Activated naive CD8-positive, alpha-beta T cell treated with anti-CD3 and anti-CD28 coated beads, Interleukin-2, amount 50 U/mL, for 24 hours (primary cell): ENCODE data around the gene RNF31.

Experiments used
- ATAC-seq: fragments of 150-1000 bp; cut with Tn5 transposase; one replicate; pipeline ENCODE4 v1.10.0; 2021
- DNase-seq: peaks from one replicate; pipeline ENCODE4 v3.0.0; 2021
- H3K27ac Mint-ChIP-seq: one replicate; pipeline ENCODE4 v1.8.0; 2021; ENCODE audit warnings: mild to moderate bottlenecking, mixed read lengths
- H3K27me3 Mint-ChIP-seq: one replicate; pipeline ENCODE4 v1.8.0; 2021; ENCODE audit warnings: mixed read lengths
- H3K36me3 Mint-ChIP-seq: one replicate; pipeline ENCODE4 v1.8.0; 2021; ENCODE audit warnings: low read depth, mixed read lengths
- H3K4me1 Mint-ChIP-seq: one replicate; pipeline ENCODE4 v1.8.0; 2021; ENCODE audit warnings: mixed read lengths
- H3K4me3 Mint-ChIP-seq: one replicate; pipeline ENCODE4 v1.8.0; 2021; ENCODE audit warnings: mild to moderate bottlenecking, moderate library complexity, mixed read lengths
- H3K9me3 Mint-ChIP-seq: one replicate; pipeline ENCODE4 v1.8.0; 2021; ENCODE audit warnings: mixed read lengths

Gene RNF31

GRCh38 chr14:24155100-24155499, 7.8 kb downstream of the RNF31 start:
- peaks cover 45% of the 10 kb centered on the region for H3K36me3 Mint-ChIP-seq
- no peak overlapping the region for H3K27ac Mint-ChIP-seq
- no peaks in the 10 kb centered on the region for H3K9me3 Mint-ChIP-seq
- H3K27me3 Mint-ChIP-seq: no peaks in the 10 kb centered on the region
- ATAC-seq: no peak
- peaks cover 5% of the 10 kb centered on the region for H3K4me1 Mint-ChIP-seq
- DNase-seq: no peak
- H3K4me3 Mint-ChIP-seq: no peak overlapping the region

- H3K27me3 Mint-ChIP-seq: peaks cover 2% of the 10 kb centered on the region
- H3K36me3 Mint-ChIP-seq: peaks cover 47% of the 10 kb centered on the region
- H3K4me1 Mint-ChIP-seq: peaks cover 15% of the 10 kb centered on the region
- ATAC-seq: no peak
- H3K4me3 Mint-ChIP-seq: no peak overlapping the region
- DNase-seq: no peak
- H3K27ac Mint-ChIP-seq: peak overlapping the region; percentile 69
- H3K9me3 Mint-ChIP-seq: no peaks in the 10 kb centered on the region
Measured at GRCh38 chr14:24156840-24157239, 9.5 kb downstream of the RNF31 start.

- no peak overlapping the region for H3K27ac Mint-ChIP-seq
- no peak overlapping the region for H3K4me3 Mint-ChIP-seq
- ATAC-seq: no peak
Measured at GRCh38 chr14:24157331-24157730, 10.0 kb downstream of the RNF31 start.

GRCh38 chr14:24159777-24160498, 12.6 kb downstream of the RNF31 start:
- Mint-ChIP-seq H3K27ac (peak overlapping the region; percentile 100), H3K4me1 (peaks cover 43% of the 10 kb centered on the region), H3K9me3 (no peaks in the 10 kb centered on the region), H3K4me3 (no peak overlapping the region), H3K36me3 (peaks cover 64% of the 10 kb centered on the region), H3K27me3 (peaks cover 2% of the 10 kb centered on the region)
- ATAC-seq (no peak), DNase-seq (no peak)

More at GRCh38 chr14:24157331-24157730, 10.0 kb downstream of the RNF31 start:
- Mint-ChIP-seq H3K36me3 (peaks cover 48% of the 10 kb centered on the region), H3K4me1 (peaks cover 20% of the 10 kb centered on the region), H3K27me3 (peaks cover 2% of the 10 kb centered on the region), H3K9me3 (no peaks in the 10 kb centered on the region)
- DNase-seq: no peak

- DNase-seq: no peak
- H3K27me3 Mint-ChIP-seq: peaks cover 2% of the 10 kb centered on the region
- H3K36me3 Mint-ChIP-seq: peaks cover 63% of the 10 kb centered on the region
- H3K4me1 Mint-ChIP-seq: peaks cover 43% of the 10 kb centered on the region
- no peak for ATAC-seq
- H3K4me3 Mint-ChIP-seq: no peak overlapping the region
- H3K27ac Mint-ChIP-seq: peak overlapping the region; percentile 100
- H3K9me3 Mint-ChIP-seq: no peaks in the 10 kb centered on the region
Measured at GRCh38 chr14:24160499-24160849, 13.2 kb downstream of the RNF31 start.

GRCh38 chr14:24160850-24161804, 13.8 kb downstream of the RNF31 start, which contains the start of gene IRF9:
TSS of gene IRF9 (plus strand) at chr14:24161265. CDS start at chr14:24162145, 880 bp downstream.
- peaks cover 43% of the 10 kb centered on the region for H3K4me1 Mint-ChIP-seq
- H3K4me3 Mint-ChIP-seq: peak within 1 kb of the TSS; percentile 97
- H3K27me3 Mint-ChIP-seq: peaks cover 2% of the 10 kb centered on the region
- peak within 1 kb of the TSS; percentile 100 for H3K27ac Mint-ChIP-seq
- DNase-seq (peak; percentile 98), ATAC-seq (peak; percentile 85)
- H3K36me3 Mint-ChIP-seq: peaks cover 62% of the 10 kb centered on the region
- no peaks in the 10 kb centered on the region for H3K9me3 Mint-ChIP-seq

GRCh38 chr14:24162093-24162492, 14.8 kb downstream of the RNF31 start:
- ATAC-seq (peak; percentile 26), DNase-seq (peak; percentile 36)
- Mint-ChIP-seq H3K36me3 (peaks cover 66% of the 10 kb centered on the region), H3K27ac (peak overlapping the region; percentile 100), H3K9me3 (no peaks in the 10 kb centered on the region), H3K27me3 (peaks cover 2% of the 10 kb centered on the region), H3K4me1 (peaks cover 46% of the 10 kb centered on the region), H3K4me3 (peak overlapping the region; percentile 97)

GRCh38 chr14:24164518-24164991, 17.3 kb downstream of the RNF31 start:
- Mint-ChIP-seq H3K36me3 (peaks cover 66% of the 10 kb centered on the region), H3K27me3 (peaks cover 2% of the 10 kb centered on the region), H3K27ac (peak overlapping the region; percentile 77), H3K9me3 (no peaks in the 10 kb centered on the region), H3K4me3 (no peak overlapping the region), H3K4me1 (peaks cover 48% of the 10 kb centered on the region)
- ATAC-seq (no peak), DNase-seq (no peak)

GRCh38 chr14:24165785-24166184, 18.5 kb downstream of the RNF31 start:
- H3K4me3 Mint-ChIP-seq: no peak overlapping the region
- peaks cover 45% of the 10 kb centered on the region for H3K4me1 Mint-ChIP-seq
- H3K27me3 Mint-ChIP-seq: peaks cover 2% of the 10 kb centered on the region
- ATAC-seq: no peak
- DNase-seq: no peak
- H3K9me3 Mint-ChIP-seq: no peaks in the 10 kb centered on the region
- peaks cover 64% of the 10 kb centered on the region for H3K36me3 Mint-ChIP-seq
- H3K27ac Mint-ChIP-seq: peak overlapping the region; percentile 58

- Mint-ChIP-seq H3K9me3 (no peaks in the 10 kb centered on the region), H3K36me3 (peaks cover 50% of the 10 kb centered on the region), H3K27ac (peak overlapping the region; percentile 28), H3K4me1 (peaks cover 42% of the 10 kb centered on the region), H3K27me3 (no peaks in the 10 kb centered on the region), H3K4me3 (no peak overlapping the region)
- ATAC-seq: no peak
- no peak for DNase-seq
Measured at GRCh38 chr14:24167469-24168114, 20.3 kb downstream of the RNF31 start.

- DNase-seq: peak; percentile 78
- peak within 1 kb of the TSS; percentile 77 for H3K4me3 Mint-ChIP-seq
- peak; percentile 83 for ATAC-seq
- H3K4me1 Mint-ChIP-seq: peaks cover 24% of the 10 kb centered on the region
- H3K27me3 Mint-ChIP-seq: no peaks in the 10 kb centered on the region
- H3K27ac Mint-ChIP-seq: peak within 1 kb of the TSS; percentile 22
- H3K36me3 Mint-ChIP-seq: peaks cover 21% of the 10 kb centered on the region
- no peaks in the 10 kb centered on the region for H3K9me3 Mint-ChIP-seq
Measured at GRCh38 chr14:24171422-24172260, 24.3 kb downstream of the RNF31 start, which contains the start of gene REC8. TSS of gene REC8 (plus strand) at chr14:24172080. CDS start at chr14:24172553, 473 bp downstream.

- Mint-ChIP-seq H3K27me3 (no peaks in the 10 kb centered on the region), H3K4me1 (peaks cover 22% of the 10 kb centered on the region), H3K9me3 (no peaks in the 10 kb centered on the region), H3K36me3 (peaks cover 18% of the 10 kb centered on the region), H3K4me3 (peak overlapping the region; percentile 75), H3K27ac (peak overlapping the region; percentile 14)
- ATAC-seq (no peak), DNase-seq (no peak)
Measured at GRCh38 chr14:24172261-24172860, 25.1 kb downstream of the RNF31 start.

GRCh38 chr14:24172871-24173281, 25.6 kb downstream of the RNF31 start:
- Mint-ChIP-seq H3K27me3 (no peaks in the 10 kb centered on the region), H3K4me1 (peaks cover 21% of the 10 kb centered on the region), H3K9me3 (no peaks in the 10 kb centered on the region), H3K4me3 (peak overlapping the region; percentile 75), H3K36me3 (peaks cover 16% of the 10 kb centered on the region), H3K27ac (no peak overlapping the region)
- DNase-seq: no peak
- ATAC-seq: no peak
